ENCODE measurements around the gene KCNQ2.

Gene KCNQ2

DNA sequence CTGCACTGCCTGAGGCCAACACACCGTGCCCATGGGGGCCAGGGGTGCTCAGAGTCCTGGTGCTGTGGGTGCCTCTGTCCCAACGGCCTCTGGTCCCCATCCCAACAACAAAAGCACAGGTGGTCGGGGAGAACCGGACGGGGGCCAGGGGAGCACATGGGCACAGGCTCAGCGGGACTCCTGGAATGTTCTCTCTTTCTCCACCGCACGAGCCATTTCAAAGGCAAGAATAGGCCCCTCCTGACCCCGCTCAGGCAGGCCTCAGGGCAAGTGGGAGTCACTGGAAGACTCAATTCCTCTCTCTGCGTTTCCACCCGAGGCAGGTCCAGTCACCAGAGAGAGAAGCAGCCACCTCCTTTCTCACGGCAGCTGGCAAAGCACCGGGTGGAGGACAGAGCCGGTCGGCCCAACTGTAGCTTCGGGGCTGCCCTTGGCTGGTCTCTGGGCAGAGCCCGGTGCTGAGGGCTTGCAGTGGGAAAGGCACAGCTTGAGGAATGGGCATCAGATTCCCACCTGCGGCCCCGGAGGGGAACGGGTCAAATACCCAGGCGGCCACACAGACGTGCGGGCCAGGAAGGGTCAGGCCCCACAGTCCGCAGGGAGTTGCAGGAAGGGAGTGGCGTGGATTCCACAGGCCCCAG, 55.2 kb downstream of the KCNQ2 start:
- no peak for DNase-seq

DNA sequence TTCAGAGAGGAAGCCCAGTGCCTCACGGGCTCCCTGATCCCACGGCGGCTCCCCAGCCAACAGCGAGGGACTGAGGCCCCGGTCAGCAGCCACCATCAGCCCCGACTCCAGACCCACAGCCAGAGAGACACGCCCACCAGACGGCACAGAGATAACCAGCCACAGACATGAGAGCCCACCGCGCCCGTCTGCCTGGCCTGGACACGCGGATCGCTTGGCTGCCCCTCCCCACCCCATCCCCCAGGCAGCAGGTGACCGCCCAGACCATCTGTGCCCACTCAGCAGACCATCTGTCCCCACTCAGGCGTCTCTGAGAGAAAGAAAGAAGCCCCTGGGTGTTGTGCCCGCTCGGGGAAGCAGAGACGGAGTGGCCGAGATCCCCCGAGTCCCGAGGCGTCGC, 55.8 kb downstream of the KCNQ2 start:
- no peak for DNase-seq

DNA sequence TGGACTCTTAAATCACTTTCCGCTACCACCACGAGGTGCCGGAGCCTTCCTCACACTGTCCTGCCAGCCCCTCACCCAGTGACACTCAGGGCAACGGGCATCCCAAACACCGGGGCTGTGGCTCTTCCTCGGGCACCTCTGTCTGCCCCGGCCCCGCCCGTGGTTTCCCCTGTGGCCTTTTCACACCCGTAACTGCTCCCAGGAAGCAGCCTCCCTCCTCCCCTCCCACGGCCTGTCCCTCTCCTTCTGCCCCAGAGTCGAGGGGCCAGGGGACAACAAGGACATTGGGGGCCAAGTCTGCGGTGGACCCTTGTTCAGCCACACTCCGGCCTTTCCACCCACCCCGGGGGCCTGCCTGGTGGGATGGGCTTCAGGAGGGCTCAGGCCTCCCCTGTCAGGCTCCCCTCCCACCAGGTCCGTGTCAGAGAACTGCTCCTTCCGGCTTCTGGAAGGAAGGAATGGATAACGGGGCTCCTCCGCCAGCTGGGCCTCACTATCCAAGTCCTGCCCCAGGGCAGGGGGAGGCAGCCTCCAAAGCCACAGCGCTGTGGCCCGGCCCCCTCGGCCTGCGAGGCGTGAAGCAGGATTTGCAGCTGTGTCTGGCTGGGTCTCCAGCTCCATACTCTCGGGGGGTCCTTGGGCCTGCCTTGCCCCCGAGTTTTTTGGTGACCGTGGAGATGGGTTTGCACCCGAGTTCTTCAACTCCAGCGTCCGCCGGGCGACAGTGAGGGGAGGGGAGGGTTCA, 56.6 kb downstream of the KCNQ2 start:
- DNase-seq = no peak

DNA sequence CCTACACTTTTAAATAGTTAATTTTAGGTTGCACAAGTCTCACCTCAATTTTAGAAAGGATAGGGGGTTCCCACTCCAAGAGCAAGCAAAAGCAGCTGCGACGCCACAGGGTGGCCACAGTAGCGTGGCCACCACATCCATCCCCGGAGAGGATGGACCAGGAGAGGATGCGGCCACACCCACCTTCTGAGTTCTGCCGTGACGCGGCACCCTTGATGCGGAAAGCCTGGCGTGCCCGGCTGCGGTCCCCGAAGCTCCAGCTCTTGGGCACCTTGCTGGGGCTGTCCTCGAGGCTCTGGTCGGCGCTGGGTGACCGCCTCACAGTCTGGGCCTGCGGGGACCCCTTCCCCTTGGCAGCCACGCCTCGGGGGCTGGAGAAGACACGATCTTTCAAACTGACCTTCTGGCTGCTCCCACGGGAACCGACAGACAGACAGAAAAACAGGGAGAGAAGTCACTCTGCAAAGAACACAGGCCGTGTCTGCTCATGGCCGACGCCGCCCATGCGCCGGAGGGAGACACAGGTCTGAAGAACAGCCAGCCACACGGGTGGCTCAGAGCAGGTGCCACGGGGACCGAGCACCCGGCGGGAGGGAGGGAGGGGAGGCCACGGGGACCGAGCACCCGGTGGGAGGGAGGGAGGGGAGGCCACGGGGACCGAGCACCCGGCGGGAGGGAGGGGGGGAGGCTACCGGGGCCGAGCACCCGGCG, 57.6 kb downstream of the KCNQ2 start:
- no peak for DNase-seq

DNA sequence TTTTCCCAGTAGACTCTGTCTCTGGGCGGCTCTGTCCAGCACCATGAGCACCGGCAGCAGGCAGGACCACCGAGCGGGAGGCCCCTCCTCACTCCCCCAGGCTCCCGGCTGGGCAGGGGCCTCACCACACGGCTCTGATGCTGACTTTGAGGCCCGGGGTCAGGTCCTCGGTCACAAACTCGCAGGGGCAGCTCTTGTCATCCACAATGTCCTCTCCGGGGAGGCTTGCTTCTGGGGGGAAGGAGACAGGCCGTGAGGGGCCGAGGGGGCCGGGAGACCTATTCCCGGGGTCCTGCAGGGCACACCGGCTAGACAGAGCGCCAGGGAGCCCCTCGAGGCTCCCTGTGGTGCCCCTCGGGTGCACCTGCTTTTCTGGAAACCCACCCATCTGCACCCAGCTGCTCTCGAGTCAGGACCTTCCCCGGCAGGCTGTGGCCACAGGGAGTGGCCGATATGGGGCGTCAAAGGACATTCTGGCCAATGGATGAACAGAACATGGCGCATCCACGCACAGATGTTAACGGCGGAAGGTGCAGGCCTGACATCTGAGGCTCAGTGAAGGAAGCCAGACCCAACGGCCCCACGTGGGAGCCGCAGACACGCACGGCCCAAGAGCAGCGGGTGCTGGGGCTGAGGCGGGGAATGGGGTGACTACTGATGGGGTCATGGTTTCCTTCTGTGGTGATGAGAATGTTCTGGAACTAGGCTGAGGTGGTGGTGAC, 58.3 kb downstream of the KCNQ2 start:
- DNase-seq = no peak

DNA sequence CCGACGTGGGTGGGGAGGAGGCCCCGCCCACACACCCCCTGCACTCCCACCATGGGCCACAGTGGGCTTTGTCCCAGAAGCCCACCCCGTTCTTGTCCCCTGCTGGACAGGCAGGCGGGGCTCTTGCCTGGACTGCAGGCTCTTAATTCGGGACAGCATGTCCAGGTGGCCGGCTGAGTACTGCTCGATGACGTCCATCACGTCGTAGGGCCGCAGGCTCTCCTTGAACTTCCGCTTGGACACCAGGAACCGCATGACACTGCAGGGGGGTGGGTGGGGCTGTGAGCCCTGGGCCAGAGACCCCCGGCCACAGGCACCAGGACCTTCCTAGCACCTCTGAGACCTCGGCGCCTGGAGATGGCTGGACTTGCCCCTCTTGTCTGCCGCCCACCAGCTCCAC, 59.1 kb downstream of the KCNQ2 start:
- no peak for DNase-seq

DNA sequence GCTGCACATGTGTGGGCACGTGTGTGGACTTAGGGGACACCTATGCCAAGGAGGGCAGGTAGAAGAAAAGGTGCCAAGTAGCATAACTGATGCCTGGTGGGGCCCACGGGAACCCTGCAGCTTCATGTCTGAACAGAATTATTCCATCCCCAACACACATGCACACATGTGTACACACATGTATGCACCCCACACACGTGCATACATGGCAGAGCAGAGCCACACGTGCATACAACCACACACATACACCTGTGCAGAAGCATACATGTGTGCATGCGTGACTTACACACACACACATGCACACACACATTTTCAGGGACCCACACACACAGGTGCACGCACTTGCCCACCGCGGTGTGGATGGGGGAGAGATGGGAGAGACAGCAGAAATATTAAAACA, 59.6 kb downstream of the KCNQ2 start:
- no peak for DNase-seq

DNA sequence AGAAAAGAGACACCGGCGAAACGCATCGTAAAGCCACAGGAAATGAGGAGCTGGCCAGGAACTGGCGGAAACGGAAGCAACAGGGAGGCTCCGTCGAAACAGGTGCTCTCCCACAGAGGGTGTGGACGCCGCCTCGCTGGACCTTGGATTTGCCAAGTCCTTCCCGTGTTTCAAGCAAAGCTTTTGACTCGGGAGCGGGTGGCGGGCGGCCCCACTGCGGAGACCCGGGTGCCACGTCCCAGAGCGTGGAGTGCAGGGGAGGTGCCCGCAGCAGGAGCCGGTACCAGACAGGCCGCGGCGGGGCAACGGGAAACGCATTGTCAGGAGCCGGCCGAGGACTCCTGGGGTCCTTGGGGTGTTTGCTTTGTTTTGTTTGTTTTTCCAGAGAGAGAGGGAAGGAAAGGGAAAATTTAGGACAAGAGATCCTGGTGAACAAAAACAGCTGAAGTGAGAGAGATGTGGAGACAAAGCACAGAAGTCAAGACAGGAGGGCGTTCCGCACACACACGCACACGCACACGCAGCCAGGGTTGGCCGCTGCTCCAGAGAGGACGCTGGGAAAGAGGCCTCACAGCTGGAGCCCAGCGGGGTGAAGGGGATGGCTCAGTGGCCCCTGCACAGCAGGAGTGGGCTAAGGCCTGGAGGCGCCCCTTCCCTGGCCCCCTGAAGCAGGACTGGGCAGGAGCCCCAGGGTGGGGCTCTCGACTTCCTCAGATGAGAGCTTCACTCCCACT, 60.4 kb downstream of the KCNQ2 start:
- no peak for DNase-seq

DNA sequence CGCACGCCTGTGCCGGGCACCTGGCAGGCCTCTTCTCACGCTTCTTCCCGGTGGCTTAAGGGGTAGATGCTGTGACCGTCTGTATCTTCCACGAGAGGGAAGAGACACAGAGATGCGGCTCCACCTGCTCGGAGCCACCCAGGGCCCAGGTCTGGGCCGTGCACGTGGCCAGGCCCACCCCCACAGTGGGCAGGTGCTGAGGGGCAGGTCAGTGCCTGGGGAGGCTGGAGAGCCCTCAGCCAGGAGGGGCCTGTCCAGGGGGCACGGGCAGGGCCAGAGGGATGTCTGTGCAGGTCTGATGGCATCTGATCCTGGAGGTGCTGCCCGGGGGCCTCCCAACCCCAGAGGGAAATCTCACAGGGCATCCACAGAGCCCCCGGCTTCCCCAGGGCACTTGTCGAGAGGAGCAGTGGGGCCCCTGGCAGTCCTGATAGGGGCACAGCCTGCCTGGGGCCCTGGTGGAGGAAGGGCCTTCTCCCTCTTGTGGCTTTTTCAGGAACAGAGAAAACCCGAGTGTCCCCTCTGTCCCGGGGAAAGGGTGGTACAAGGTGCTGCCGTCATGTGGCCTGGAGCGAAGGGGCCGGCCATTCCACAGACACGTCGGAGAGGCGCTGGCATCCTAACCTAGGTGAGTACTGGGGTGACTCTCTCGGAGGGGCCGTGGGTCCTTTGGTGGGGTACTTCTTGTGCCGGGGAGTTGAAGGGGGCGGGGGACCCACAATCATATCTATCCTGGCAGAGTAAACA, 61.1 kb downstream of the KCNQ2 start:
- no peak for DNase-seq

DNA sequence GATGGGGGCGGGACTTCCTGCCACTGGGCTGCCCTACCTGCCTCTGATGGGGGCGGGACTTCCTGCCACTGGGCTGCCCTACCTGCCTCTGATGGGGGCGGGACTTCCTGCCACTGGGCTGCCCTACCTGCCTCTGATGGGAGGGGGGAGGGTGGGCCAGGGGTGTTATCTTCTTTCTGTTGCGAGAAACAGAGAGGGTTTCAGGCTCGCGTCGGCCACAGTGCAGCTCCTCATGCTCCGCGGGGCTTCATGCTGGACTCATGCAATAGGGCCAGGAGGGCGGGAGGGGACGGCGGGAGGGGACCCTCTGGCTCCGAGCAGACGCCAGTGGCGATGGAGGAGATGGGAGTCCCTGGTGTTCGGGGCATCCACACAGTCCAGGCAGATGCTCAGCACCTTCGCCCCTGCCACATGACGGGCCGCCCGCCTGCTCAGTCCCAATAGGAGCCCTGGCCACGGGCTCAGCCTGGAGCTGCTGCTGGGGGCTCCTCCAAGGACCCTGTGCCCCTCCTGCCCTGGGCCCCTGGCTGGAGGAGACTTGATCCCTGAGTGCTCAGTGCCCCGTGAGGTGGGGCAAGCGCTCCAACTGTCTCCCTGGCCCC, 62.5 kb downstream of the KCNQ2 start:
- no peak for DNase-seq

DNA sequence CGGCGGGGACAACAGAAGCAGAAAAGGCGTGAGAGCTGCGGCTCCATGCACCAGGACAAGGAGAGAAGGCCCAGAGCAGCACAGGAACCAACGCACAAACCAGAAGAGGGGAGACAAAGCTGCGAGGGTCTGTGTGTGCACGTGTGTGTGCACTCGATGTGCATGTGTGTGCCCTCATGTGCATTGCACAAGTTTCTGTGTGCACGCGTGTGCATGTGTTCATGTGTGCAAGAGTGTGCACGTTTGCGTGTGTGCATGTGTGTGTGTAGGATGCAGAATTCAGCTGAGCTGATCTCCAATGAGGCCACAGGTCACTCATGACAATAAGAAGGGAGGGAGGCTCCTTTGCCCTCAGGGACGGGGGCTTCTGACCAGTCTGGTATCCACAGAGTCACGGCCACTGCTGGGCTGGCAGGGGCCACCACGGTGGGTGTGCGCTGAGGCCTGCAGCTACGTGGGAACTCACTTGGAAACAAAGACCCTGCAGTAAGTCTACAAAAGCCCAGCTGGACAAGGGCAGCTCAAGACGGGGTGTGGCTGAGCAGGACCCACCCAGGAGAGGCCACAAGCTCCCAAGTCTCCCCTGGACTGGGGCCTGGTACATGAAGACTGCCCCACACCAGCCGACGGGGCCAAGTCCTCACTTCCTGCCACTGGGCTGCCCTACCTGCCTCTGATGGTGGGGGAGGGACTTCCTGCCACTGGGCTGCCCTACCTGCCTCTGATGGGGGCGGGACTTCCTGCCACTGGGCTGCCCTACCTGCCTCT, 63.2 kb downstream of the KCNQ2 start:
- DNase-seq = no peak

DNA sequence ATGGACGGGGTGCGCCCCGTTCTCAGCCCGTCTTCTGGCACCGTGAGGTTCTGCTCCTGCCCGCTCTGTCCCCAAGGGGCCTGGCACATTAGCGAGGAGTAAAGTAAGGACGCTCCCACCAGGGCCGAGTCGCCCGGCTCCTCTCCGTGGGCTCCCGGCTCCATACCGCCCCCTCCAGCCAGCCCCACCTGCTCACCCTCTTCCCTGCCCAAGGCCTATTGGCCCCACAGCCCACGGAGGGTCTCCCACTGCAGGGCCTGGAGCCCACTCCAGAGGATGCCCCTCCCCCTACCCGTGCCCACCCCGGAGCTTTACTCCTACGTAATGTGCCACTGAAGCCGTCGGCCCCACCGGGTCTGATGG, 63.8 kb downstream of the KCNQ2 start:
- no peak for DNase-seq

DNA sequence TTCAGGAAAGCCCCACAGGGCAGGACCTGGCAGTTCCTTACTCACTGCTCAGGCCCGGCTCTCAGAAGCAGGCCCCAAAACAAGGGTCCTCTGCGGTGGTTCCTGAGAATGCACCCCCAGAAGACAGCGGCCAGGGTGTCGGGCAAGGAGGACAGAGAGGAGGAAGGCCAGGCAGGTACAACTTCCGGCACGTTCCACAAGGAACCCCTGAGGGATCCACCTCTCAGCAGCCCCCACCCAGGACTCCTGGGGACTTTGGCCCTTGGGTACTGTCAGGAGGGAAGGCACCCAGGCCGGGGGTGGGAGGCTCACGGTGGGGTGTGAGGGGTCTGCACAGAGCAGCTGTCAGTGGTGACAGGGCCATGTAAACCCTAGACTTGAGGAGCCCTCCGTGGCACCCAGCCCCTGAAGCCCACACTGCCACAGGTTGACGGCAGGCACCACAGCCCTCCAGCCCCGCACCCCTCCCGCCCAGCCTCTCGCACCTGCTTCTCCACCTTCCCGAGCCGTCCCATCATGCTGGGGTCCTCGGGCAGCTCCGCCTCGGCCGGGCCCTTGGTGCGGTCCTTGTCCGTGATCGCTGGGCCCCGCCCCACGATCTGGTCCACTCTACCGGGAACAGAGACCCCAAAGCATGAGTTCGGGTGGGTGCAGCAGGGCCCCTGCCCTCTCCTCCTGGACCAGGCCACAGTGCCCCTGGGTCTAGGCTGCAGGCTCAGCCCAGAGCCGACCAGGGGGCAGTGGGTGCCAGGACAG, 64.3 kb downstream of the KCNQ2 start:
- DNase-seq = no peak

DNA sequence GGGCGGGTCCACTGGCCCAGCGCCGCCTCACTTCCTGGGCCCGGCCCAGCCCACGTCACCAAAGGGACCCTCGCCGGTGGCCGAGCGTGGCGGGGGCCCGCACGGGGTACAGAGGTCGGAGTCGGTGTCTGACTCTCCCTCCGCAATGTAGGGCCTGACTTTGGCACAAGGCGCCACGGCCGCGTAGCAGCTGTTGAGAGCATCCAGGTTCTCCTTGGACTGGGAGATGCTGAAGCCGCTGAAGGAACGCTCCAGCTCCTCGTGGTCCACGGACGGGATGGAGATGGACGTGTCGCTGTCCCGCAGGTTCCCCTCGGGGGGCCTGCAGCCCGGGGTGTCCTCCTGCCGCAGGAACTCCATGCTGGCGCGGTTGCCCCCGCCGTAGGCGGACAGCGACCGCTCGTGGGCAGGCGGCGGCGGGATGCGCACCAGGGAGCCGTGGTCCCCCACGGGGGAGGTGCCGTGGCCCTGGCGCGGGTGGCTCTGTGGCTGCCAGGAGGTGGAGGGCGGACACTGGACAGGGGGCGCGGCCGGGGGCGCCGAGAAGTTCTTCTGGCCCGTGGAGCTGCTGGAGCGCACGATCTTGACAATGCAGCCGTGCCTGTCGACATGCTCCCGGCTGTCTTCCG, 65.7 kb downstream of the KCNQ2 start:
- DNase-seq = no peak

DNA sequence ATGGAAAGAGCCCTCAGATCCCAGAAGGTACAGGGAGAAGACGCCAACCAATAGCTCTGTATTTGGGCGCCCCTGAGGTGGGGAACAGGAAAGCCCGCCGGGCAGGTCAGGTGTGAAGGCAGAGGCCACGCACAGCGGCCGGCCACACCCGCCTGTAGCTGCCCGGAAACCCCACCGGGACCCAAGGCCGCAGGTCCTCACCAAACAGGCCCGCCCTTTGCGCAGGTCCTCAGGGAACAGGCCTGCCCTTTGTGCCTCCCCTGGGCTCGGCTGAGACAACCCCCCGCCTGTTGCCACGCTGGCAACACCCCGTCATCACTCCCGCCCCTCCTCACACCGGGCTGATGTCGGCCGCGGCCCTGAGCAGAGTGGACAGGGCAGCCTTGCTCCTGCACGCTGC, 66.4 kb downstream of the KCNQ2 start:
- DNase-seq = no peak

DNA sequence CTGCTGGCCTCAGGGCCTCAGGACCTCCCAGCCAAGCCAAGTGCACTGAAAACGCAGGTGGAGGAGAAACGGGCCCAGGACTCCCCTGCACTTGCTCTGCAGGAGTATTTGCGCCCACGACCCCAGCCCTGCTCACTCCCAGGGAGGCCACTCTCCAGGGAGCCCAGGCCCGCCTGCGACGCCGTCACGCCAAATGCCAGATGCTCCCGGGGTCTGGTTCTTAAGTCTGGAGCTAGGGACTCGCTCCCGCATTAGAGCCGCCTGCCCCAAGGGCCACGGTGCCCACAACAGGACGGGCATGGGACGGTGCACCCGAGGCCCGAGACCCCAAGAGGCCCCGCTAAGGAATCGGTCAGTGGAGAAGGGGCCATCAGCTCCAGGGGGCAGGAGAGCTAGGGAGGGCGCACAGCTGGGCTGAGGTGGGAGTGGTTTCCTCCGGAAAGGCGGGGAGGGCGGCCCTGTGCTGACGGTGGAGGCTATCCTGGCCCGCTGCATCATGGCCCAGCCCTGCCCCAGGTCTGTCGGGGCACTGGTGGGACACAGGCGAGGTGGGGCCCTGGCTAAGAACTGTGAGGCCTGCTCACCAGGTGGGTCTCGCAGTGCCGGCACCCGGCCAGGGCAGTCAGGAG, 67.2 kb downstream of the KCNQ2 start:
- DNase-seq = no peak

DNA sequence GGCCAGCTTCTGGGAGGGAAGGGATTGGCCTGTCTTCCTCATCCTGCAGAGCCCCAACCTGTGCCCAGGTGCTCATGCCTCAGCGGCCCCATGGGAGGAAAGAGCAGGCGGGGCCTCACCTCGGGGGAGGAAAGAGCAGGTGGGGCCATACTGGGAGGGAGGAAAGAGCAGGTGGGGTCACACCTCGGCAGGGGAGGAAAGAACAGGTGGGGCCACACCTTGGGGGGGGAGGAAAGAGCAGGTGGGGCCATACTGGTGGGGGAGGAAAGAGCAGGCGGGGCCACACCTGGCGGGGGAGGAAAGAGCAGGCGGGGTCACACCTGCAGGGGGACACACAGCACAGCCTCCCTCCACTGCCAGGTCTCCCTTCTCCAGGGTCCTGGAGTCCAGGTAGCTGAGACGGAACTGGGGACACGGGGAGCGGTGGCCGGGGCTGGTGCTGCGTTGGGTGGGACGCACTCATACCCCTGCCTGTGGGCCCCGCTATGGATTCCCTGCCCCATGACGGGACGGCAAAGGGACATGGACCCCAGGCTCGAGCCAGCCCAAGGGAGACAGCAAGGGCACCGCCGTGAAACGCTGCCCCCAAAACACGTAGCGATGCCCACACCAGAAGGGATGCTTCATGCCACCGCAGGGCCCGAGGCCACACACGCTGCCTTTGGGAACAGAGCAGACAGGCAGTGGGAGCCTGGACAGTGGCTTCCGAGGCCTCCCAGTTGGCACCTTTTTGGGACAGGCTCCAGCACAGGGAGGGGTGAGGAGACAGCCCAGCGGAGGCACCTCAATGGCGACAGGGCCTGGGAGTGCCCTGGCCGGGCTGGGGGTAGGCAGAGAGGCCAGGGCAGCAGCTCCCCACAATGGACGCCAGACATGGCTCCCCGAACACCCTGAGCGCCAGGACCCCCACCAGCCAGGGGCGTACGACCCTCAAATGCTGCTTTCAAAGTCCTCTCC, 68.0 kb downstream of the KCNQ2 start:
- DNase-seq = no peak
